Endothelial cell of umbilical vein (primary cell): Measurements from ENCODE around the gene RAD23B.

Experiments used
- EZH2 ChIP-seq: IDR thresholded peaks from 2 replicates; pipeline ENCODE4 v1.6.1; 2012; ENCODE audit warnings: borderline replicate concordance, low read depth, mild to moderate bottlenecking, moderate library complexity, low read length, inconsistent platforms; ENCODE audit not compliant: severe bottlenecking
- FOS ChIP-seq: IDR thresholded peaks from 2 replicates; pipeline ENCODE4 v1.6.1; 2011; ENCODE audit warnings: mild to moderate bottlenecking, low read length, moderate library complexity, borderline replicate concordance; ENCODE audit not compliant: insufficient read depth
- GATA2 ChIP-seq: IDR thresholded peaks from 2 replicates; pipeline ENCODE4 v1.7.0; 2011; ENCODE audit warnings: low read depth, mild to moderate bottlenecking, moderate library complexity, mixed read lengths, low read length; ENCODE audit not compliant: insufficient read length, insufficient read depth
- JUN ChIP-seq: IDR thresholded peaks from 2 replicates; pipeline ENCODE4 v1.6.1; 2011; ENCODE audit warnings: borderline replicate concordance, low read depth; ENCODE audit not compliant: insufficient read length, insufficient read depth
- MYC ChIP-seq: IDR thresholded peaks from one replicate; pipeline ENCODE4 v1.6.1; 2011; ENCODE audit warnings: mild to moderate bottlenecking, low read depth, low read length
- POLR2A ChIP-seq: IDR thresholded peaks from 2 replicates; pipeline ENCODE4 v1.6.1; 2012; ENCODE audit warnings: low read depth, mild to moderate bottlenecking, control low read depth, low read length
- POLR2AphosphoS5 ChIP-seq: IDR thresholded peaks from 2 replicates; pipeline ENCODE4 v1.6.1; 2012; ENCODE audit warnings: low read depth, mild to moderate bottlenecking, control low read depth, low read length, moderate library complexity; ENCODE audit not compliant: insufficient read depth
- TF ChIP-seq, protein P1 (sequence below), 2 donors: IDR thresholded peaks; 1 replicate in 1 of 2; 2 replicates in 1 of 2; pipeline ENCODE4 v1.5.1; 2011; ENCODE audit warnings: low read length in 2 of 2, mild to moderate bottlenecking in 2 of 2, moderate library complexity in 2 of 2, control low read depth in 1 of 2, inconsistent platforms in 1 of 2, low read depth in 1 of 2; ENCODE audit not compliant: insufficient read depth in 1 of 2; ENCODE audit errors: extremely low read depth in 1 of 2
- TF ChIP-seq, protein P2 (sequence below): IDR thresholded peaks from 2 replicates; pipeline ENCODE4 v1.6.1; 2011; ENCODE audit not compliant: insufficient read depth, insufficient read length

DNA sequence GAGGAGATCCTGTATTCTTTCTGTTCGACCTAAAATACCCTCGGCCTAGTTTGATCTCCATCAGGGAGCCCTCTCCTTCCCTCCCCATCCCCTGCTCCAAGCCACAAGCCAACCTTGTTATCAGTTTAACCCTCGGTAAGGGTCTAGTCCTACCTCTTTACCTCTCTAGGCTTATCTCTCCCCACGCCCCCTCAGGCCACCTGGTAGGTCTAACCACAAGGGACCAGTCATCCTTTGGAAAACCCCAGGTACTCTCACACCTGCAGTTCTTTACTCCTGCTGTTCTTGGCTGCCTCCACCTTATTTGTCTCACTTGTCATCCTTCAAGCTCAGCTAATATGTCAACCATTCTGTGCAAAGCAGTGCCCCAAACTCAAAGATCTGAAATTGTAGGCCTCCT lies 78.7 kb downstream of the RAD23B start:
- TF ChIP-seq, protein P1, sequence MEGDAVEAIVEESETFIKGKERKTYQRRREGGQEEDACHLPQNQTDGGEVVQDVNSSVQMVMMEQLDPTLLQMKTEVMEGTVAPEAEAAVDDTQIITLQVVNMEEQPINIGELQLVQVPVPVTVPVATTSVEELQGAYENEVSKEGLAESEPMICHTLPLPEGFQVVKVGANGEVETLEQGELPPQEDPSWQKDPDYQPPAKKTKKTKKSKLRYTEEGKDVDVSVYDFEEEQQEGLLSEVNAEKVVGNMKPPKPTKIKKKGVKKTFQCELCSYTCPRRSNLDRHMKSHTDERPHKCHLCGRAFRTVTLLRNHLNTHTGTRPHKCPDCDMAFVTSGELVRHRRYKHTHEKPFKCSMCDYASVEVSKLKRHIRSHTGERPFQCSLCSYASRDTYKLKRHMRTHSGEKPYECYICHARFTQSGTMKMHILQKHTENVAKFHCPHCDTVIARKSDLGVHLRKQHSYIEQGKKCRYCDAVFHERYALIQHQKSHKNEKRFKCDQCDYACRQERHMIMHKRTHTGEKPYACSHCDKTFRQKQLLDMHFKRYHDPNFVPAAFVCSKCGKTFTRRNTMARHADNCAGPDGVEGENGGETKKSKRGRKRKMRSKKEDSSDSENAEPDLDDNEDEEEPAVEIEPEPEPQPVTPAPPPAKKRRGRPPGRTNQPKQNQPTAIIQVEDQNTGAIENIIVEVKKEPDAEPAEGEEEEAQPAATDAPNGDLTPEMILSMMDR (IDR thresholded peaks at IDR 0.05; ENCODE audit: extremely low read depth in 1 of 2, insufficient read depth in 1 of 2, low read depth in 1 of 2, low read length in 2 of 2), result no peak
- TF ChIP-seq POLR2A (no peak), POLR2AphosphoS5 (no peak), MYC (no peak), FOS (no peak), JUN (no peak), EZH2 (no peak), GATA2 (no peak)
- TF ChIP-seq, protein P2, sequence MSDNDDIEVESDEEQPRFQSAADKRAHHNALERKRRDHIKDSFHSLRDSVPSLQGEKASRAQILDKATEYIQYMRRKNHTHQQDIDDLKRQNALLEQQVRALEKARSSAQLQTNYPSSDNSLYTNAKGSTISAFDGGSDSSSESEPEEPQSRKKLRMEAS, result no peak
